Measurements from ENCODE around the gene CBR4. TPM values are rescaled to one million over a fixed set of nuclear protein-coding genes. Genes with fewer than 3 reads are reported as not detected.

The CBR4 gene
- total RNA-seq, 1 donor = 23.3 TPM

DNA sequence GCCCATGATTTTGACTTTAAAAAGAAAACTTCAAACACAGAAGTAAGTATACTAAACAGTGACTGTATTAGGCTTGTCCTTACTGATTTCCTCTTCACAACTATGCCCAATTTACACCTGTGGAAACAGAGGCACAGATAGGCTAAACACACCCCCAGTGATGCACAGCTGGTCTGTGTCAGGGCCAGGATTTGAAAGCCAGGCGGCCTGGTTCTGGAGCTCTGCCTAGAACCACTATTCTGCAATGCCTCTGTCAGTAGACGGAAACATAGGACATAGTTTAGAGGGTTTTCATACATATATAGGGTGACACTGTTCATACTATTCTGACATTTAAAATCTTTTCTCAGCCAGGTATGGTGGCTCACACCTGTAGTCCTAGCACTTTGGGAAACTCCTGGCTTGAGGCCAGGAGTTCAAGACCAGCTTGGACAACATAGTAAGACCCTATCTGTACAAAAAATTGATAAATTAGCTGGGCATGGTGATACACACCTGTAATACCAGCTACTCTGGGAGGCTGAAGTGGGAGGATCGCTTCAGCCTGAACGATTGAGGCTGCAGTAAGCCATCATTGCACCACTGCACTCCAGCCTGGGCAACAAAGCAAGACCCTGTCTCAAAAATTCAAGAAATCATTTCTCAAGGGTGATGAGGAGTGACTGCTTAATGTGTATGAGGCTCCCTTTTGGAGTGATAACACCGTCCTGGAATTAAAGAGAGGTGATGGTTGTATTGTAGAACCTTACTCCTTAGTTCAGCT is 23.0 kb upstream of the CBR4 start:
- DNase-seq (ENCODE audit: low read depth) = no peak
- TF ChIP-seq, protein P1, sequence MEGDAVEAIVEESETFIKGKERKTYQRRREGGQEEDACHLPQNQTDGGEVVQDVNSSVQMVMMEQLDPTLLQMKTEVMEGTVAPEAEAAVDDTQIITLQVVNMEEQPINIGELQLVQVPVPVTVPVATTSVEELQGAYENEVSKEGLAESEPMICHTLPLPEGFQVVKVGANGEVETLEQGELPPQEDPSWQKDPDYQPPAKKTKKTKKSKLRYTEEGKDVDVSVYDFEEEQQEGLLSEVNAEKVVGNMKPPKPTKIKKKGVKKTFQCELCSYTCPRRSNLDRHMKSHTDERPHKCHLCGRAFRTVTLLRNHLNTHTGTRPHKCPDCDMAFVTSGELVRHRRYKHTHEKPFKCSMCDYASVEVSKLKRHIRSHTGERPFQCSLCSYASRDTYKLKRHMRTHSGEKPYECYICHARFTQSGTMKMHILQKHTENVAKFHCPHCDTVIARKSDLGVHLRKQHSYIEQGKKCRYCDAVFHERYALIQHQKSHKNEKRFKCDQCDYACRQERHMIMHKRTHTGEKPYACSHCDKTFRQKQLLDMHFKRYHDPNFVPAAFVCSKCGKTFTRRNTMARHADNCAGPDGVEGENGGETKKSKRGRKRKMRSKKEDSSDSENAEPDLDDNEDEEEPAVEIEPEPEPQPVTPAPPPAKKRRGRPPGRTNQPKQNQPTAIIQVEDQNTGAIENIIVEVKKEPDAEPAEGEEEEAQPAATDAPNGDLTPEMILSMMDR (IDR thresholded peaks at IDR 0.05; ENCODE audit: insufficient read depth, low read depth, low read length) = no peak
- no peak overlapping the region for H3K4me3 ChIP-seq (ENCODE audit: low read depth, low read length)

DNA sequence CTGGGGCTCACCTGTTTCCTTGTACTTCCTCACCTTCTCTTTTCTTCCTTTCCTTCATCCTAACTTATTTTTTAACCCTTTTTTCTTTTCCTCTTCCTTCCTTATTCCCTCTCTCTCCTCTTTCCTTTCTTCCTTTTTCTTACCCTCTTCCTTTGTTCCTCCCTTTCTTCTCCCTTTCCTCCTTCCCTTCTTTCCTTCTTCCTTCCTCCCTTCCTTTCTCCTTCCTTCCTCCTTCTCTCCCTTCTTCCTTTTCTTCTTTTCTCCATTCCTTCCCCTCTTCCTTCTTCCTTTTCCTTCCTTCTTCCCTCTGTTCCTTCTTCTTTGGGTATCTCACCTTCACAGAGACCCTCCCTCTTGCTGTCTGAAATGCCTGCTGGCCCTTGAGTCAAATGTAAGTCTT is 22.1 kb upstream of the CBR4 start:
- no peak overlapping the region for H3K4me3 ChIP-seq (ENCODE audit: low read depth, low read length)
- TF ChIP-seq, protein P1 (IDR thresholded peaks at IDR 0.05; ENCODE audit: insufficient read depth, low read depth, low read length) = no peak
- no peak for DNase-seq (ENCODE audit: low read depth)

DNA sequence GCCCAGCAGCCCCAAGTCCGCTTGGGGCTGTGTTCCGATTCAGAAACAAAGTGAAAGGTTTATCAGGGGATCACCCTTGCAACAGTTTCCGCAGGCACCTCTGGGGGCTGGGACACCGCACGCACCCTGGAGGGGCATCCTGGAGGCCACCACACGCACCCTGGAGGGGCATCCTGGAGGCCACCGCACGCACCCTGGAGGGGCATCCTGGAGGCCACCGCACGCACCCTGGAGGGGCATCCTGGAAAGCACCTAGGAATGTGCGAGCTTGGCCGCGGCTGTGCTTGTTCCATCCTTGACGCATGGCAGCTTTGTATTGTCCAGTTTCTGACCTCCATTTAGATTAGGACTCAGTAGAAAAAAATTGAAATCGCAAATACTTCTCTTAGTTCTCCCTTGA is 21.3 kb upstream of the CBR4 start:
- DNase-seq (ENCODE audit: low read depth) = no peak
- no peak overlapping the region for H3K4me3 ChIP-seq (ENCODE audit: low read depth, low read length)
- TF ChIP-seq, protein P1 (IDR thresholded peaks at IDR 0.05; ENCODE audit: insufficient read depth, low read depth, low read length) = no peak

DNA sequence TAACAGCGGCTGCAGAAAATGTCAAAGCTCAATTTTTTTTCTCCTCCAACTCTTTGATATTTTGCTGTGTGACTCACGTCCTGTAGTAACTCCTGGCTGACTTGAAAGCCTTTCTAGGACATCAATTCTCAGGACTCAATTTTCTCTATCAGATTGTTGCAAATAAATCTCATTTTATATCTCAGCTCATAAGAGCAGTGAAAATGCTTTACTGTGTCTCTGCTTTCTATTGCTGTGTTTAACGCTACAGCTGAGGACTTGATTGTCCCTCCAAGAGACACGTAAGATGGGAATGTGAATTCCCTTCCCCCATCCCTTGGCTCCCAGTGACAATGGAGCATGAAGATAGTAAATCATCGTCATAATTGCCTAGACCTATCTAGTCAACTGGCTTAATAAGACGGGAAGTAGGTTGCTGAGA is 20.5 kb upstream of the CBR4 start:
- TF ChIP-seq, protein P1 (IDR thresholded peaks at IDR 0.05; ENCODE audit: insufficient read depth, low read depth, low read length) = no peak
- peak overlapping the region; percentile 3 for H3K4me3 ChIP-seq (ENCODE audit: low read depth, low read length)
- peak; percentile 47 for DNase-seq (ENCODE audit: low read depth)

DNA sequence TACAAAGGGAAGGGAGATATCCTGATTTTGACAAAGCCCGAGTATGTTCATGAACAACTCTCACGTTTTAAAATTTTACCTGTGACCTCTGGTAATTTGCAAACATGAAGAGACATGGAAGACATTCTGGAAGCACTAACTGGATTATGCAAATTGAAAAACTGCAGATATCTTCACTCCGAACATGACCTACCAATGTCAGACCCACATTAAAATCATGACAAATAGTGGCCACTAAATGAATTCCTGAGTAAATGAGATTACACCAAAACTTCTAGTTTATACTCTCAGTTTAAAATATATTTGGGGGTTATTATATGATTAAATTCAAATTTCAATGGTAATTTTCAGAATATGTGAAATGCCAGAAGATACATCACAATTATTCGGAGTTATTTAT is 19.9 kb upstream of the CBR4 start:
- no peak for DNase-seq (ENCODE audit: low read depth)
- H3K4me3 ChIP-seq (ENCODE audit: low read depth, low read length) = no peak overlapping the region
- TF ChIP-seq, protein P1 (IDR thresholded peaks at IDR 0.05; ENCODE audit: insufficient read depth, low read depth, low read length) = no peak

DNA sequence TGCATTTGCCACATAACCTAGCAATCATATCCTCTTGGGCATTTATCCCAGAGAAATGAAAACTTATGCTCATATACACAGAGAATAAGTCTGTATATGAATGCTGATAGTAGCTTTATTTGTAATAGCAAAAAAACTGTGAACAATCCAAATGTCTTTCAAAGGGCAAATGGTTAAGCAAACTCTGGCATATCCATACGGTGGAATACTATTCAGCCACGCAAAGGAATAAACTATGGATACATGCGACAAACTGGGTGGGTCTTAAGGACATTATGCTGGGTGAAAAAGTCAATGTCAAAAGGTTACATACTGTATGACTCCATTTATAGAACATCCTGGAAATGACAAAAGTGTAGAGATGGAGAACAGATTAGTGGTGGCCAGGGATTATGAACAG is 17.6 kb upstream of the CBR4 start:
- TF ChIP-seq, protein P1 (IDR thresholded peaks at IDR 0.05; ENCODE audit: insufficient read depth, low read depth, low read length) = no peak
- DNase-seq (ENCODE audit: low read depth) = no peak
- H3K4me3 ChIP-seq (ENCODE audit: low read depth, low read length) = no peak overlapping the region

DNA sequence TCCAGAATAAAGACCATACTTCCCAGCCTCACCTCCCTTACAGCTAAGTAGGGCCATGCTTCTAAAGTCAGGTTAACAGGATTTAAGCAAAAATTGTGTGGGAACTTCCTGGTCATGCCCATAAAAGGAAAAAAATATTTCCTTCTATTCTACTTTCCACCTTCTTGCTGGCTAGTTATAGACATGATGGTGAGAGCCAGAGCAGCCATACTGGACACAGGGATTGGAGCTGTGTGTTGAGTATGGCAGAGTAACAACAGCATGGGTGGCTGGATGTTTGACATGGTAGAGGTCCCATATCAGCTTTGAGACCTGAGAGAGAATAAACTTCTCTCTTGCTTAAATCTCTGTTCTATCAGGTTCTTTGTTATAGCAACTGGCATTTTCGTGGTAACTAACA is 15.1 kb upstream of the CBR4 start:
- TF ChIP-seq, protein P1 (IDR thresholded peaks at IDR 0.05; ENCODE audit: insufficient read depth, low read depth, low read length) = no peak
- no peak for DNase-seq (ENCODE audit: low read depth)
- H3K4me3 ChIP-seq (ENCODE audit: low read depth, low read length) = no peak overlapping the region
